Measurements from ENCODE around the gene DHPS.
A peak's percentile ranks its signal among the peaks of the same experiment; 100 is the strongest.

The DHPS gene

DNA sequence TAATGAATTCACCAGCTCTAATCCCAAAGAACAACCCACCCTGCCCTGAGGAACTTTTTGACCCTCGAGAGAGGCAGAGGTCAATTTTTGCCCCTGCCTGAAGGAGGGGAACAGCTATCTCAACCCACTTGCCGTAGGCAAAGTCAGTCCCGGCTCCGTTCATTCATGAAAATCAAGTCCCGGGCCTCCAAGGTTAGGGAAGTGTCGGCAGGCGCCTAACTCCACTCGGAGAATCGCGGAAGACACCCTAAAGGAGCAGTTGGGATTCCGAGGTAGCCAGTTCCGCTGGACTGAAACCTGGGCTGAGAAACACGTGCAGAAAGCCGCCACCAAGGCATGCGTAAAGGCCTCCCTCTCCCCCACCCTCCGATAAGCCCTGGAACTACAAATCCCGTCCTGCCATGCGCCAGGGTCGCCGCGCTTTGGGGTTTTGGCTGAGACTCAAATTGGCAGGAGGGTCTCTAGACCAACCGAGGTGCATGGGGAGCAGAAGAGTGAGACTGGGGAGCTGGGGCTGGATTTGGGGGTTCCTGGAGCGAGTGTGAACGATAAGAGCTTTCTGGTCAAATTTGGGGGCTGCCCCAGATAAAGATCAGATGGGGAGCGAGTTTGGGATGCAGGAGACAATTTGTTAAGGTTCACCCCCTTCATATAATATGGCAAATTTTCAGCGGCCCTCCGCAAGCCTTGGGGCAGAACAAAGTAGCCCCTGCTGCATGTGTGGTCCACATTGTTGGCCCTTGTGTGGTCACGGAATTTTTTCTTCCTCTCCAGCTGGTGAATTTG, 42.2 kb upstream of the DHPS start, which contains the start of gene TNPO2:
Gene TNPO2, minus strand, starts transcription at position 292 of the 786 bp plus-strand sequence. CDS start 2,955 bp downstream, outside the sequence.
- Histone ChIP-seq H3K36me3 (peaks cover 31% of the 10 kb centered on the region), H3K27me3 (no peaks in the 10 kb centered on the region), H3K9me3 (no peaks in the 10 kb centered on the region), H3K4me1 (no peaks in the 10 kb centered on the region; the same call in 1 of the 2 replicates), H3K4me3 (ENCODE audit: low read depth, low read length) (peak within 1 kb of the TSS; percentile 93)
- TF ChIP-seq, protein P1, sequence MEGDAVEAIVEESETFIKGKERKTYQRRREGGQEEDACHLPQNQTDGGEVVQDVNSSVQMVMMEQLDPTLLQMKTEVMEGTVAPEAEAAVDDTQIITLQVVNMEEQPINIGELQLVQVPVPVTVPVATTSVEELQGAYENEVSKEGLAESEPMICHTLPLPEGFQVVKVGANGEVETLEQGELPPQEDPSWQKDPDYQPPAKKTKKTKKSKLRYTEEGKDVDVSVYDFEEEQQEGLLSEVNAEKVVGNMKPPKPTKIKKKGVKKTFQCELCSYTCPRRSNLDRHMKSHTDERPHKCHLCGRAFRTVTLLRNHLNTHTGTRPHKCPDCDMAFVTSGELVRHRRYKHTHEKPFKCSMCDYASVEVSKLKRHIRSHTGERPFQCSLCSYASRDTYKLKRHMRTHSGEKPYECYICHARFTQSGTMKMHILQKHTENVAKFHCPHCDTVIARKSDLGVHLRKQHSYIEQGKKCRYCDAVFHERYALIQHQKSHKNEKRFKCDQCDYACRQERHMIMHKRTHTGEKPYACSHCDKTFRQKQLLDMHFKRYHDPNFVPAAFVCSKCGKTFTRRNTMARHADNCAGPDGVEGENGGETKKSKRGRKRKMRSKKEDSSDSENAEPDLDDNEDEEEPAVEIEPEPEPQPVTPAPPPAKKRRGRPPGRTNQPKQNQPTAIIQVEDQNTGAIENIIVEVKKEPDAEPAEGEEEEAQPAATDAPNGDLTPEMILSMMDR (IDR thresholded peaks at IDR 0.05; ENCODE audit: low read depth, low read length) = no peak
- DNase-seq = peak; percentile 87

DNA sequence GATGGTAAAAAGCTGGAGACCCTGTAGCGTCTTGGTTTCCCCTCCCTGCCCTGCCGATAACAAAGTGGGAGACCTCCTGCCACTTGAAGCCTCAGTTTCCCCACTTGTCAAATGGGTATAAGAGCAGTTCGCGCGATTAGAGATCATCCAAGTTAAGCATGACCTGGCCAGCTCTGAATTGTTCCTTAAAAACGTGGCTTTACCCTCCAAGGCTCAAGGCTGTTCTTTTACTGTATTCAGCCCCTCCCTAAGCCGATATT, 41.6 kb upstream of the DHPS start:
- Histone ChIP-seq H3K36me3 (peaks cover 33% of the 10 kb centered on the region), H3K4me1 (no peaks in the 10 kb centered on the region; the same call in 1 of the 2 replicates), H3K4me3 (ENCODE audit: low read depth, low read length) (peak overlapping the region; percentile 93), H3K9me3 (no peaks in the 10 kb centered on the region), H3K27me3 (no peaks in the 10 kb centered on the region)
- no peak for DNase-seq
- TF ChIP-seq, protein P1 (IDR thresholded peaks at IDR 0.05; ENCODE audit: low read depth, low read length) = no peak

DNA sequence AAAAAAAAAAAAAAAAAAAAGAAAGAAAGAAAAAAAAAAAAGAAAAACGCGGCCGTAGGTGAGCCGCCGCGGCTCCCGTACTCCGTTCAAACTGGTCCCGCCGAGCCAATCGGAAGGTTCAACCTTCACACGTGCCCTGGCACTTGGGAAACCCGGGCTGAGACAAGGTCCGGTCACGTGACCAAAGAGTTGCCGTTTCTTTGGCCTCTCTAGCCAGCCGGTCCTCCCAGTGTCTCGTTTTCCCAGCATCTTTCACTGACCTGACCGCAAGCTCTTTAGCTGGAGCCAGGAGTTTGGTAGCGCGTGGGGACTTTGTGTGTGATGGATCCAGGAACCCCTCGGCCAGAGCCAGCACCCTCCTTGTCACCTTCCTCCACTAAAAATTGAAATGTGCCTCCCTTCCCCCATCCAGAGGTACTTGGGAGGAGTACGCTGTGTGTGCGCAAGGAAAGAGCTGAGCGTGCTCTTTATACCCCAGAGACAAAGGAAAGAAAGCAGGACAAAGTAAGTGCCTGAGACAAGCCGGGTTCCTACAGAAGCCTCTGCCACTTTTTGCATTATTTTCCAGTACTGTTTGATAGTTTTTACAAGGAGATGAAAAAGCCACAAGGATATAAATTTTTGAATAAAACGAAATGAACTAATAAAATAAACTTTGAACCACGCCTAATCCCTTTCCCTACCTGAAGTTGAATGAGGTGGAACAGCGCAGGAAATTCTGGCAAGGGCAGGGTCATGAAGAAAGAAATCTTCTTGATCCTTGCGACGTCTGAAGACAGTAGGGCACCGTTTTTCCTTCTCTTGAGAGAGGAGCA, 41.1 kb upstream of the DHPS start:
- H3K36me3 ChIP-seq = peaks cover 33% of the 10 kb centered on the region
- no peaks in the 10 kb centered on the region for H3K9me3 ChIP-seq
- TF ChIP-seq, protein P1 (IDR thresholded peaks at IDR 0.05; ENCODE audit: low read depth, low read length) = no peak
- DNase-seq = peak; percentile 98
- no peaks in the 10 kb centered on the region for H3K27me3 ChIP-seq
- no peaks in the 10 kb centered on the region; the same call in 1 of the 2 replicates for H3K4me1 ChIP-seq
- peak overlapping the region; percentile 93 for H3K4me3 ChIP-seq (ENCODE audit: low read depth, low read length)

DNA sequence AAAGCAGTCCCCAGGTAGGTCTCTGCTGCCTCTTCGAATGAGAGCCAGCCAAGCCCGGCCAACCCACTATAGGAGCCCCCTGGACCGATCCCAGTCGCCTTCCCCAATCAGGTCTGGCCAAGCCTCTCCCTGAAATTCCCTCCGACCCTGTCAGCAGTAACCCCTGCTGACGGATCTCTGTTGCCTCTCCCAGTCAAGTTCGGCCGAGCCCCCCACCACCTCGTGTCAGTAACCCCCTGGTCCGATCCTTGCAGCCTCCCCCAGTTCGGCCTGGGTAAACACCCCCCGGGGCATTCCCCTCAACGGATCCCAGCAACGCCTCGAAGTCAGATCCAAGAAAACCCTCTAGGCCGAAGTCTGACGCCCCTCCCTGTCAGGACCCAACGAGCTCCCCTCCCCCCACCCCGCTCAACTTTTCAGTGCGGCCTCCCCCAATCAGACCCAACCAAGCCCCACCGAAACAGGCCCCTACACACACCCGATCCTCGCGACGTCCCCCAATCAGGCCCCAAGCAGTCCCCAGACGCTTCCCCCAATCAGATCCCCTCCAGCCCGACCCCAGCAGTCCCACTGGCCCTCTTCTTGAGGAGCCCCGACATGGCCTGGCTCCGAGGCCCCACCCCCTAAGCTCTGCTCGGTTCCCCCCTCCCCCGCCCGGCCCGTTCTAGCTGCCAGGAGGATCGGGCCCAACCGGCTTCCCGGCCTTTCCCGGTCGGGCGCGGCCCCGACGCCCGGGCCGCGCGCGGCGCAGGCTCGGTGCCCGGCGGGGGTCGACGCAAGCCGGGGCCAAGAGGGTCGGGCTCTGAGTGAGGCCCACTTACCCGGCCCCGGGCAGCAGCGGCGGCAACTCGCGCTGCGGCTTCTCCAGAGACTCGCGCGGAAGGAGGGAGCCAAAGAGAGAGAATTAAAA, 40.2 kb upstream of the DHPS start:
- no peaks in the 10 kb centered on the region for H3K27me3 ChIP-seq
- H3K4me3 ChIP-seq (ENCODE audit: low read depth, low read length) = peak overlapping the region; percentile 93
- H3K36me3 ChIP-seq = peaks cover 39% of the 10 kb centered on the region
- no peaks in the 10 kb centered on the region; the same call in 1 of the 2 replicates for H3K4me1 ChIP-seq
- DNase-seq = peak; percentile 61
- TF ChIP-seq, protein P1 (IDR thresholded peaks at IDR 0.05; ENCODE audit: low read depth, low read length) = no peak
- H3K9me3 ChIP-seq = no peaks in the 10 kb centered on the region

DNA sequence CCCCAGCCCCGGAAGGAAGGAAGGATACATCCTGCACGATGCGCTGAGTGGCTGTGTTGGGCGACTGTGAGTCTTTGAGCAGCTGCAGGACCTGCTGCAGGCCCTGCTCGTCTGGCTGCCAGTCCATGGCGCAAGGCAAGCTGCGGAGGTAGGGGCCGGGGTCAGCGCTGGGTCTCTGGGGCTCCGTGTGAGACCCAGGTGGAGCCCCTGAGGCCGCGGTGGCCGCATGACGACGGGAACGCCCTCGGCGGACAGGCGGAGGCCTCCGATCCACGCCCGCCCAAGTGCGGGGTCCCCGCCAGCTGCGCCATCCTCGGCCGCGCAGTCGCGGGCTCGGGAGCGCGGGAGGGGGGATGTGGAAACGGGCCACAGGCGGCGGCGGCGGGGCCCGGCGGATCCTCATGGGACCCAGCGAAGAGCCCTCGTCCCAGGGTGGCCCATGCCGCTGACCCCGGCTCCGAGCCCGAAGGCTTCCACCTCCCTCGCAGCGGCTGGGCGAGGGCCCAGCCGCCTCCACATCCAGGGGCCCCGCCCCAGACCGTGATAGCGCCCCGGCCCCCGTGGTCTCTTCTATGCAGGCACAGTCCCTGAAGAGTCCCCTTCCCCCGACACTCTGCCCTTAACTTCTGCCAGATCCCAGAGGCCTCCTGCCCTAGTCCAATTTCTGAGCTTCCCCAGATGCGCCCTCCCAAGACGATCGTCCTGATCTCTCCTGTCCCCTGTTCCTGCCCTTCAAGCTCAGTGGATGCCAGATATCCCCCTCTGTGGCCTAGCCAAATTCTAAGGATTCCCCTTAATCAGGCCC, 39.4 kb upstream of the DHPS start:
- Histone ChIP-seq H3K4me1 (no peaks in the 10 kb centered on the region; the same call in 1 of the 2 replicates), H3K27me3 (no peaks in the 10 kb centered on the region), H3K4me3 (ENCODE audit: low read depth, low read length) (peak overlapping the region; percentile 93), H3K9me3 (no peaks in the 10 kb centered on the region), H3K36me3 (peaks cover 48% of the 10 kb centered on the region)
- no peak for DNase-seq
- TF ChIP-seq, protein P1 (IDR thresholded peaks at IDR 0.05; ENCODE audit: low read depth, low read length) = no peak
